GM19397 (cell line): ENCODE results near the gene STK11.

Experiments
- ATAC-seq: cut with Tn5 transposase; IDR thresholded peaks from one replicate; pipeline ENCODE4 v1.9.1; 2021; ENCODE audit warnings: mild to moderate bottlenecking, moderate library complexity; ENCODE audit not compliant: unreplicated experiment

STK11 gene

GRCh38 chr19:1271528-1272422 is 66.2 kb downstream of the STK11 start:
- ATAC-seq: no peak

- no peak for ATAC-seq
Observed at GRCh38 chr19:1272423-1273262, 67.1 kb downstream of the STK11 start.

- no peak for ATAC-seq
Observed at GRCh38 chr19:1273263-1274041, 67.9 kb downstream of the STK11 start.

GRCh38 chr19:1274081-1274851 is 68.7 kb downstream of the STK11 start:
- ATAC-seq: no peak

GRCh38 chr19:1274852-1275259 is 69.3 kb downstream of the STK11 start:
- no peak for ATAC-seq

- peak; percentile 75 for ATAC-seq
Observed at GRCh38 chr19:1275260-1275975, 69.8 kb downstream of the STK11 start, which contains the start of gene FAM174C. Gene FAM174C, plus strand, starts transcription at chr19:1275530. Its CDS starts 20 bp downstream, at chr19:1275550.

GRCh38 chr19:1275976-1276627 is 70.5 kb downstream of the STK11 start:
- no peak for ATAC-seq

GRCh38 chr19:1276628-1277022 is 71.0 kb downstream of the STK11 start:
- ATAC-seq: no peak

GRCh38 chr19:1277061-1277460 is 71.5 kb downstream of the STK11 start:
- ATAC-seq: no peak
